ENCODE measurements around the gene SEPTIN3.

SEPTIN3 gene

DNA sequence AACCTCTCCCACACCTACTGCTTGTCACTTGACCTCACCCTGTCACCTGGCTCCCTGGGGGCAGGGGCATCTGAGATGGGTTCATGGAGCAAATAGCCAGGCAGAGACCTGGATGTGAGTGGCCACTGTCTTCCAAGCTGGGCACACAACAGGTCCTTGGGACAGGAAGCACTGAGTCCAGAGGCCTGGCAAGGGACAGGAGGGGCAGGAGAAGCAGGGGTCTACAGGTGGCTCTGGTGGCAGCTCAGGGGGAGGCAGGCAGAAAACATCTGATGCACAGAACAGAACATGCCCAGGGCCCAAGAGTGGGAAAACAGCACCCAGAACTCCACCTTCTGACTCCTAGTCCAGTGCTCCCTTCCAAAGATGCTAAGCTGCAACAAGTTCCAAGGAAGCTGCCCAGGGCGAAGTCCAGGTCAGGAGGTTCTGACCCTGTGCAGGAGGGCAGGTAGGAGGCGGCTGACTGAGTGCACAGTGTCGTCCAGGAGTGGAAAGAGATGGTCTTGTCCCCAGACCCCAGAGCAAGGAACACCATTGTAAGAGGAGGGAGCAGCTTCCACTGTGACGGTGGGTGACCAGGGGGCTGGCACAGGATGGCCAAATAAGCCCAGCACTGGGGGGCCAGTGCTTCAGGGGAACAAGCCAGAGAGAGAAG is 46.2 kb upstream of the SEPTIN3 start:
- Histone ChIP-seq H3K4me2 (ENCODE audit: low read depth, low read length, poor library complexity, severe bottlenecking) (no peak overlapping the region), H2AFZ (ENCODE audit: low read length) (no peak overlapping the region), H3K27me3 (ENCODE audit: insufficient read depth, low read length, poor library complexity, severe bottlenecking) (no peaks in the 10 kb centered on the region), H3K9ac (ENCODE audit: low read depth, low read length, poor library complexity, severe bottlenecking) (no peak overlapping the region), H3K4me1 (ENCODE audit: insufficient read depth, low read length, poor library complexity, severe bottlenecking) (peaks cover 10% of the 10 kb centered on the region), H3K9me3 (ENCODE audit: insufficient read depth, low read depth, low read length) (no peaks in the 10 kb centered on the region), H3K9me2 (replicated peaks; ENCODE audit: low read depth, low read length) (no peaks in the 10 kb centered on the region), H3F3A (ENCODE audit: low read depth) (no peaks in the 10 kb centered on the region), H3K79me2 (ENCODE audit: insufficient read depth, low read length) (no peaks in the 10 kb centered on the region), H3K4me3 (ENCODE audit: low read length, poor library complexity, severe bottlenecking) (no peak overlapping the region), H3K36me3 (ENCODE audit: insufficient read depth, low read length) (no peaks in the 10 kb centered on the region), H4K20me1 (ENCODE audit: insufficient read depth, low read length, poor library complexity, severe bottlenecking) (no peaks in the 10 kb centered on the region)
- TF ChIP-seq, protein P1, sequence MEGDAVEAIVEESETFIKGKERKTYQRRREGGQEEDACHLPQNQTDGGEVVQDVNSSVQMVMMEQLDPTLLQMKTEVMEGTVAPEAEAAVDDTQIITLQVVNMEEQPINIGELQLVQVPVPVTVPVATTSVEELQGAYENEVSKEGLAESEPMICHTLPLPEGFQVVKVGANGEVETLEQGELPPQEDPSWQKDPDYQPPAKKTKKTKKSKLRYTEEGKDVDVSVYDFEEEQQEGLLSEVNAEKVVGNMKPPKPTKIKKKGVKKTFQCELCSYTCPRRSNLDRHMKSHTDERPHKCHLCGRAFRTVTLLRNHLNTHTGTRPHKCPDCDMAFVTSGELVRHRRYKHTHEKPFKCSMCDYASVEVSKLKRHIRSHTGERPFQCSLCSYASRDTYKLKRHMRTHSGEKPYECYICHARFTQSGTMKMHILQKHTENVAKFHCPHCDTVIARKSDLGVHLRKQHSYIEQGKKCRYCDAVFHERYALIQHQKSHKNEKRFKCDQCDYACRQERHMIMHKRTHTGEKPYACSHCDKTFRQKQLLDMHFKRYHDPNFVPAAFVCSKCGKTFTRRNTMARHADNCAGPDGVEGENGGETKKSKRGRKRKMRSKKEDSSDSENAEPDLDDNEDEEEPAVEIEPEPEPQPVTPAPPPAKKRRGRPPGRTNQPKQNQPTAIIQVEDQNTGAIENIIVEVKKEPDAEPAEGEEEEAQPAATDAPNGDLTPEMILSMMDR (conservative IDR thresholded peaks at IDR 0.05; ENCODE audit: low read length) = no peak
- no peak for TF ChIP-seq EZH2phosphoT487 (IDR thresholded peaks at IDR 0.05; ENCODE audit: borderline replicate concordance)

- H3K9me3 ChIP-seq (ENCODE audit: insufficient read depth, low read depth, low read length) = no peaks in the 10 kb centered on the region
- H3K79me2 ChIP-seq (ENCODE audit: insufficient read depth, low read length) = no peaks in the 10 kb centered on the region
- no peaks in the 10 kb centered on the region for H3F3A ChIP-seq (ENCODE audit: low read depth)
- no peak overlapping the region for H3K9ac ChIP-seq (ENCODE audit: low read depth, low read length, poor library complexity, severe bottlenecking)
- no peaks in the 10 kb centered on the region for H3K9me2 ChIP-seq (replicated peaks; ENCODE audit: low read depth, low read length)
- no peak overlapping the region for H2AFZ ChIP-seq (ENCODE audit: low read length)
- H3K4me1 ChIP-seq (ENCODE audit: insufficient read depth, low read length, poor library complexity, severe bottlenecking) = peaks cover 8% of the 10 kb centered on the region
- no peaks in the 10 kb centered on the region for H3K36me3 ChIP-seq (ENCODE audit: insufficient read depth, low read length)
- TF ChIP-seq, protein P1 (conservative IDR thresholded peaks at IDR 0.05; ENCODE audit: low read length) = no peak
- TF ChIP-seq EZH2phosphoT487 (IDR thresholded peaks at IDR 0.05; ENCODE audit: borderline replicate concordance) = no peak
- no peaks in the 10 kb centered on the region for H3K27me3 ChIP-seq (ENCODE audit: insufficient read depth, low read length, poor library complexity, severe bottlenecking)
- no peaks in the 10 kb centered on the region for H4K20me1 ChIP-seq (ENCODE audit: insufficient read depth, low read length, poor library complexity, severe bottlenecking)
- H3K4me3 ChIP-seq (ENCODE audit: low read length, poor library complexity, severe bottlenecking) = no peak overlapping the region
- no peak overlapping the region for H3K4me2 ChIP-seq (ENCODE audit: low read depth, low read length, poor library complexity, severe bottlenecking)
Observed at GRCh38 chr22:41923595-41924276, 45.5 kb upstream of the SEPTIN3 start.

DNA sequence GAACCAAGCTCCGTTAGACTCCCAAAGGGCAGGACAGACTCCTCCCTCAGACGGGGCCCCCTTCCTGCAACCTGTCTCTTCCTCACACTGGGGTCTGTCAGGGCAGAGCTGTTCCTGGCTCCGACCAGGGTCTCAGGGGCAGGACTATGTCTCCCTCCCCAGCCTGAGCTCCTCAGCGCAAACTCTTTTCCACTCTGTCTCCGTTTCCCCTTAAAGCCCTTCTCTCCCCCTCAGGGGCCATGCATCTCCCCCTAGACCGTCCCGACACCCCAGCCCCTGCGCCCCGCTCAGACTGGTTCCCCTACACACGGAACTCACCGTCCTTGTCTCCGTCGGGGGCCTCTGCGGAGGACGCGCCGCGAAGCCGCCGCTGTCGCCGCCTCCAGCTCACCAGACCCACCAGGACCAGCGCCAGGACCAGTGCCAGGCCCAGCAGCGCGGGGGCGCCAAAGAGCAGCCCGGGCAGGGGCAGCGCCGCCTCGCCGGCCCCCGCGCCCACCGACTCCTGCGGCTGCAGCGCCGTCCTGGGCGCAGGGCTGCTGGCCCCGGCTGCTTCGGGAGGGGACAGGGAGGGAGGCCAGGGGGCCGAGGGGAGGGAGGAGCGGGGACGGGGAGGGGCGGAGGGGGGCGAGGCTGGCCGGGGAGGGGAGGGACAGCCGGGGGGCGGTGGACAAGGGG is 43.3 kb upstream of the SEPTIN3 start:
- no peaks in the 10 kb centered on the region for H3K4me1 ChIP-seq (ENCODE audit: insufficient read depth, low read length, poor library complexity, severe bottlenecking)
- TF ChIP-seq EZH2phosphoT487 (IDR thresholded peaks at IDR 0.05; ENCODE audit: borderline replicate concordance) = no peak
- TF ChIP-seq, protein P1 (conservative IDR thresholded peaks at IDR 0.05; ENCODE audit: low read length) = peak; percentile 20; the same call in 1 of the 2 replicates
- no peak overlapping the region for H3K9ac ChIP-seq (ENCODE audit: low read depth, low read length, poor library complexity, severe bottlenecking)
- H2AFZ ChIP-seq (ENCODE audit: low read length) = no peak overlapping the region
- H3F3A ChIP-seq (ENCODE audit: low read depth) = no peaks in the 10 kb centered on the region
- H3K27me3 ChIP-seq (ENCODE audit: insufficient read depth, low read length, poor library complexity, severe bottlenecking) = no peaks in the 10 kb centered on the region
- H3K9me3 ChIP-seq (ENCODE audit: insufficient read depth, low read depth, low read length) = no peaks in the 10 kb centered on the region
- no peak overlapping the region for H3K4me3 ChIP-seq (ENCODE audit: low read length, poor library complexity, severe bottlenecking)
- H3K36me3 ChIP-seq (ENCODE audit: insufficient read depth, low read length) = no peaks in the 10 kb centered on the region
- no peaks in the 10 kb centered on the region for H3K79me2 ChIP-seq (ENCODE audit: insufficient read depth, low read length)
- H3K4me2 ChIP-seq (ENCODE audit: low read depth, low read length, poor library complexity, severe bottlenecking) = no peak overlapping the region
- no peaks in the 10 kb centered on the region for H4K20me1 ChIP-seq (ENCODE audit: insufficient read depth, low read length, poor library complexity, severe bottlenecking)
- H3K9me2 ChIP-seq (replicated peaks; ENCODE audit: low read depth, low read length) = no peaks in the 10 kb centered on the region
